A673 (cell line): ENCODE data around the gene ANKRD50. TPM values are rescaled to one million over a fixed set of nuclear protein-coding genes. Genes with fewer than 3 reads are reported as not detected.
A peak's percentile ranks its signal among the peaks of the same experiment; 100 is the strongest.

Experiments used
- BruUV-seq: library from RNA; stranded (reverse); fragments of 400-500 nt; replicated peaks from 2 replicates; lab custom pipeline; 2021; lab: Mats Ljungman, UMichigan
- CTCF ChIA-PET: fragments of 300-600 bp; sonication (Branson Sonifier 250); formaldehyde crosslinking; loops from one replicate; lab custom pipeline; 2022; ENCODE audit warnings: antibody characterized with exemption; lab: Charles Lee
- POLR2A ChIA-PET: fragments of 300-600 bp; sonication (Branson Sonifier 250); formaldehyde crosslinking; loops from one replicate; lab custom pipeline; 2022; ENCODE audit warnings: antibody characterized with exemption; ENCODE audit not compliant: low non-redundant PET; lab: Charles Lee
- DNase-seq: peaks from one replicate; pipeline ENCODE4 v3.0.0-alpha.2; 2015; ENCODE audit warnings: low spot score
- H3K27ac ChIP-seq: fragments of 200-600 bp; sonication (generic); 2 replicates; pipeline ENCODE4 v1.5.1; 2016; ENCODE audit warnings: mixed run types, low read depth, mild to moderate bottlenecking, mixed read lengths, antibody characterized with exemption, low read length; ENCODE audit not compliant: poor library complexity, severe bottlenecking
- H3K27me3 ChIP-seq: fragments of 200-600 bp; sonication (generic); replicated peaks from 2 replicates; pipeline ENCODE4 v1.6.1; 2017; ENCODE audit warnings: mixed run types, low read depth, mild to moderate bottlenecking, mixed read lengths, antibody characterized with exemption, low read length; ENCODE audit not compliant: insufficient read depth, poor library complexity
- H3K36me3 ChIP-seq: fragments of 200-600 bp; sonication (generic); 2 replicates; pipeline ENCODE4 v1.6.1; 2016; ENCODE audit warnings: mixed run types, mild to moderate bottlenecking, mixed read lengths, antibody characterized with exemption, low read length; ENCODE audit not compliant: insufficient read depth, poor library complexity, severe bottlenecking
- H3K4me1 ChIP-seq: fragments of 200-600 bp; sonication (generic); 2 replicates; pipeline ENCODE4 v1.6.1; 2017; ENCODE audit warnings: mixed run types, mild to moderate bottlenecking, mixed read lengths, antibody characterized with exemption, low read length; ENCODE audit not compliant: insufficient read depth, poor library complexity, severe bottlenecking
- H3K4me3 ChIP-seq: fragments of 200-600 bp; sonication (generic); 2 replicates; pipeline ENCODE4 v1.5.1; 2016; ENCODE audit warnings: low read depth, mixed run types, mild to moderate bottlenecking, mixed read lengths, low read length; ENCODE audit not compliant: poor library complexity, severe bottlenecking
- H3K9me3 ChIP-seq: fragments of 200-600 bp; sonication (generic); 2 replicates; pipeline ENCODE4 v1.6.1; 2016; ENCODE audit warnings: mixed run types, low read depth, mild to moderate bottlenecking, mixed read lengths, antibody characterized with exemption, low read length; ENCODE audit not compliant: poor library complexity, severe bottlenecking
- EZH2 ChIP-seq: fragments of 200-600 bp; sonication (generic); IDR thresholded peaks from 2 replicates; pipeline ENCODE4 v1.6.1; 2017; ENCODE audit warnings: borderline replicate concordance, low read depth, mild to moderate bottlenecking, mixed read lengths, antibody characterized with exemption, low read length; ENCODE audit not compliant: poor library complexity, severe bottlenecking
- intact Hi-C: fragments of 100-400 bp; cut with micrococcal nuclease; formaldehyde crosslinking; loops from one replicate; pipeline ENCODE4 v1.10.0; 2022; ENCODE audit not compliant: unreplicated experiment
- total RNA-seq: library from RNA; stranded (reverse); gene quantifications from 2 replicates; pipeline ENCODE4 v1.2.3, GENCODE V29; 2021
- TF ChIP-seq, protein P1 (sequence below): fragments of 300-800, 200-600 bp; sonication (generic); conservative IDR thresholded peaks from 2 replicates; pipeline ENCODE4 v1.5.1; 2017; ENCODE audit warnings: low read depth, mild to moderate bottlenecking, antibody characterized with exemption, low read length, moderate library complexity, mixed read lengths

Gene ANKRD50
- total RNA-seq, 1 experiment from 2014 or later = 18.4 TPM

DNA sequence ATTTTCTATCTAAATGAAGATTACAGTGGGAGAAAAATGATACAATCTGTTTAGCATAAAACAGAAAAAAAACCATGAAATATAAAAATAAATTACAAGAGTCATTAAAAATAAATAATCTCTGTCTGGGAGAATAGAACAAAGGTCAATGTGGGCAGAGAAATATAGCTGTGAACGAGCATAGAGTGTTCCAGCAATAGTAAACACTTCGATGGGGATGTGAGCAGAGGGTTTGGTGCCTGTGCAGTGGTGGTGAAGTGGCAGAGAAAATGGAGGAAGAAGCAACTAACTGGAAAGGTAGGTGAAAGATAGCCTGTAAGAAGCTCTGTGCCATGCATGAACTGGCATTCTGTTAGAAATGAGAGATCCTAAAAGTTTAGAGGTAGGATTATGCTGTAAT, 64.9 kb downstream of the ANKRD50 start:
- Histone ChIP-seq H3K4me1 (no peaks in the 10 kb centered on the region), H3K27me3 (no peaks in the 10 kb centered on the region), H3K36me3 (no peaks in the 10 kb centered on the region), H3K9me3 (no peaks in the 10 kb centered on the region), H3K4me3 (no peak overlapping the region), H3K27ac (no peak overlapping the region)
- no peak for DNase-seq
- ChIA-PET CTCF (no interaction called here), POLR2A (no interaction called here)
- BruUV-seq = no TSS peak
- intact Hi-C loops = no loop called here
- TF ChIP-seq, protein P1, sequence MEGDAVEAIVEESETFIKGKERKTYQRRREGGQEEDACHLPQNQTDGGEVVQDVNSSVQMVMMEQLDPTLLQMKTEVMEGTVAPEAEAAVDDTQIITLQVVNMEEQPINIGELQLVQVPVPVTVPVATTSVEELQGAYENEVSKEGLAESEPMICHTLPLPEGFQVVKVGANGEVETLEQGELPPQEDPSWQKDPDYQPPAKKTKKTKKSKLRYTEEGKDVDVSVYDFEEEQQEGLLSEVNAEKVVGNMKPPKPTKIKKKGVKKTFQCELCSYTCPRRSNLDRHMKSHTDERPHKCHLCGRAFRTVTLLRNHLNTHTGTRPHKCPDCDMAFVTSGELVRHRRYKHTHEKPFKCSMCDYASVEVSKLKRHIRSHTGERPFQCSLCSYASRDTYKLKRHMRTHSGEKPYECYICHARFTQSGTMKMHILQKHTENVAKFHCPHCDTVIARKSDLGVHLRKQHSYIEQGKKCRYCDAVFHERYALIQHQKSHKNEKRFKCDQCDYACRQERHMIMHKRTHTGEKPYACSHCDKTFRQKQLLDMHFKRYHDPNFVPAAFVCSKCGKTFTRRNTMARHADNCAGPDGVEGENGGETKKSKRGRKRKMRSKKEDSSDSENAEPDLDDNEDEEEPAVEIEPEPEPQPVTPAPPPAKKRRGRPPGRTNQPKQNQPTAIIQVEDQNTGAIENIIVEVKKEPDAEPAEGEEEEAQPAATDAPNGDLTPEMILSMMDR = no peak
- TF ChIP-seq EZH2 = no peak

DNA sequence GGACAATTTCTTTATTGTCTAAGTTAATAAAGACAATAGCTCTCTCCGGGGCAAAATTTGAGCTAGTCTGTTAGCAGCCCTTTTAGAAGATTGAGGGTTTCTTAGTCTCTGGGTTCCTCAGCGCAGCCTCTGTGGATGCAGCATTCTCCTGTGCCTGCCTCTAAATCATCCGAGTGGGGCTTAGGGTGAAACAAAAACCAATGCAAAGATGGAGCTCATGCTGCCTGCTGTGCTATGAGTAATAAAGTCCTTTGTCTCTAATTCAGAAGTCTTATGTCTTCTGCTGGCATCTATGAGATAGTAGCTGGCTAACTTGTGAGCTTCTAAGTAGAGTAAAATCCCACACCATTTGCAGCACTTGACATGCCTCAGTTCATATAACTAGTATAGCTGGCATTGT, 67.9 kb downstream of the ANKRD50 start:
- peak; percentile 54 for DNase-seq
- Histone ChIP-seq H3K27me3 (no peaks in the 10 kb centered on the region), H3K9me3 (no peaks in the 10 kb centered on the region), H3K4me3 (no peak overlapping the region), H3K4me1 (peaks cover 5% of the 10 kb centered on the region), H3K27ac (no peak overlapping the region), H3K36me3 (no peaks in the 10 kb centered on the region)
- BruUV-seq = no TSS peak
- TF ChIP-seq, protein P1 = no peak
- CTCF ChIA-PET = interaction anchor here (1.0 kb wide), 1 partner anchor 9 kb away, joined by 4 read pairs; no protein-coding TSS in a partner anchor
- intact Hi-C loops = no loop called here
- POLR2A ChIA-PET = interaction anchor here (0.5 kb wide), 1 partner anchor 9 kb away, joined by 4 read pairs; no protein-coding TSS in a partner anchor

DNA sequence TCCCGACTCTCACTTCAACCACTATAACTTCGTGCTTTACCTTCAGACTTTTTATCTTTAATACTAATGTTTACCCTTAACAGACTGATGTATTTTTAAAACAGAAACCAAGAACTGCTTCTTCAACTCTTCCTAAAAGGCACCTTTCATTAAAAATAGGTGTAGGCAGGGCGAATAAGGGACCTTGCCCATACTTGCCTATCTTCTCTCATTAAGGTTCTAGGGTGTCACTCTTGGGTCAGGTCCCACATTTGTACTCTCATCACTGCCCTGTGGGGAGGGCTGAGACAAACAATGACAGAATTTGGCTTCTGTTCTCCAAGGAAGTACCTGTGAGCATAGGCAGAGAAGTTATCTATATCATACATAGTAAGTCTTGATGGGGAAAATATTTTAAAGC, 69.7 kb downstream of the ANKRD50 start:
- POLR2A ChIA-PET = no interaction called here
- H3K4me3 ChIP-seq = no peak overlapping the region
- BruUV-seq = no TSS peak
- H3K9me3 ChIP-seq = no peaks in the 10 kb centered on the region
- H3K27me3 ChIP-seq = no peaks in the 10 kb centered on the region
- intact Hi-C loops = no loop called here
- DNase-seq = no peak
- TF ChIP-seq EZH2 = no peak
- TF ChIP-seq, protein P1 = no peak
- CTCF ChIA-PET = no interaction called here
- H3K36me3 ChIP-seq = no peaks in the 10 kb centered on the region
- peaks cover 5% of the 10 kb centered on the region for H3K4me1 ChIP-seq
- H3K27ac ChIP-seq = no peak overlapping the region
